ENCODE measurements around the gene PALLD.

PALLD gene

DNA sequence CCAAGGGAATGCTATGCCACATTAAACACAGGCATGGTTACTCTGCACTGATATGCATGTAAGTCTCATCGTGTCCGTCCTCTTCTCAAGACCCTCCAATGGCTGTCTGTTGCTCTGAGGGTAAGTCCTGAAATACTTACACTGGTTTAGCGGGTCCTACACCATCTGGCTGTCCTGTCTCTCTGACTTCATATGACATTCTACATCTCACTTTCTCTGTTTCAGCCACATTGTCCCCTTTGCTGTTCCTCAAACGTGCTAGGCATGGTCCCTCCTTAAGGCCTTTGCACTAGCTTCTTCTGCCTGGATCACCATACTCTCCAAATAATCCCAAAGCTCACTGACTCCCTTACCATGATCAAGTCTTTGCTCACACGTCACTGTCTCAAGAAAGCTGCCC, 131.4 kb downstream of the PALLD start:
- DNase-seq = no peak

- no peak for DNase-seq
These were observed 132.7 kb downstream of the PALLD start for GRCh38 chr4:168629566-168629965.

- DNase-seq = no peak
These were observed 133.8 kb downstream of the PALLD start for GRCh38 chr4:168630445-168631187.

DNA sequence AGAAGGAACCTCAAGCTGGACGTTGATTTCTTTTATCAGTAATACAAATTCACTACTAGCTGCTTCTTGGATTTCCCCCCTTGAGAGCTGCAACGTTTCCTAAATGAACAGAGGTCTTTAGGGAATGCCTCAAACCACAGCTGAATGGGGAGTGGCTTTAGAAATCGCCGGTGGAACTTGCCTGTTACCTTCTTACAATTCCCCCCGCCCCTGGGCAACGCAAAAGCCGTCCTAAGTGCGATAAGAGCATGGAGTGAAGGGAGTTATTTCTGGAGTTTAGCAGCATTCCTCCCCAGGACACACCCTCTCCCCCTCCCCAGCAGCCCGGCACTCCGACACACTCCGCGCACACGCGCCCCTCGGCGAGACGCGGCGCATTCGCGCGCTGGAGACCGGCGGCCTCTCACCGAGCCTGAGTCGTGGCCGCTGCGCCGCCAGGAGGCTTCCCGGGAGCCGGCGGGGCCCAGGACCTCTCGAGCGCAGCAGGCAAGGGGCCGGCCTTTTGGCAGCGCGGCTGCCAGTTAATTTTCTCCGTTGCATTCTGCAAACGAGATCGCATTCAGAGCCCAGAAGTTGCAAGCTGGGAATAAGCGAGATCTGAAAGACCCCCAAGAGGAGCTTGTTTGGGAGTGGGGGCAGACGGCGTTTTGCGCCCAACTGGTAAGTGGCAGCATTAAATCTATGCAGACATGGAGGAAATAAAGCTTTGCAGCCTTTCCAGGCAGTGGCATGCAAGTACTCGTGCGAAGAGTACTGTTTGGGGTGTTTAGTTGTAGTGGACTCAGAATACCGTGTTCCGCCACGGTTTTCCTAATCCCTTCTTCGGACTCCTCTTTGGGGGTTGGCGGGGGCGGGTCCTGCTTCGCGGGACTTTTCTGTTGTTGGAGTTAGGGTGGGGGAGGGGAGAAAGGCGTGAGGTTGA, 134.7 kb downstream of the PALLD start:
- DNase-seq = no peak

DNA sequence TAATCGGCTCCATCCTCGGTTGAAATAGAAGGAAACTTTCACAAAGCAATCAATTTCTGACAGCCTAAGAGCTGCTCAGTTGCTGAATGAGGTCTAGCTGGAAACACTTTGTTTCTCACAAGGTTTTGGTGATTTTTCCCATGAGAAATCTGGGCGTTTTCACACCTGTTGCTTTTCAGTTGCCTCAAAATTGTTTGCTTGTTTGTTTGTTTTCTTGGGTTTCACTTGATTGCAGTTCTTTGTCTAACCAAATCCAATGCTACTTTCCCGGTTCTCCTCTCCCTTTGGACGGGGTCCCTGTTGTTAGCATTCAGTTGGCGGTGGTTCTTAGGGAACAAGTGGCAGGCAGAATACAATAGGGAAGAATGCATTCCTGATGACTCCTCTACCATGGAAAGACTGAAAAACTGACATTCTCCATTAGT, 135.5 kb downstream of the PALLD start:
- DNase-seq = no peak

DNA sequence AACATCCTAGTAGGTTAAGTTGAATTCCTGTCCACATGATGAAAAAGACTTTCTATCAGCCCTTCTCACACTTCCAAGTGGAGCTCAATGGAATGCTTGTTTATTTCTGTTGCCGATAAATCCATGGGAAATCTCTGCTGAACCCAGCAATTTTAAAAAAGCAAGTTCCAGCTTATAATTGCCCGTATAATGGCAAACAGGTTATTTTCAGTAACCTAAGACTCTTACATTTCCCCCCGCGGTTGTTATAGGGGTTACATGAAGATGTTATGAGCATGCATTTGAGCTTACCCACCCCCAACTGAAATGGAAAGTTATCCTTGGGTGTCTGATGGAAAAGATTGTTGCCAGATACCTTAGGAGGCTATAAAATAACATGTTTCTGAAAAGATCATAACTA, 136.2 kb downstream of the PALLD start:
- DNase-seq = no peak

- DNase-seq = no peak
These were observed 136.6 kb downstream of the PALLD start for GRCh38 chr4:168633496-168633895.

GRCh38 chr4:168634276-168634802, 137.5 kb downstream of the PALLD start:
- DNase-seq = no peak

- no peak for DNase-seq
These were observed 139.2 kb downstream of the PALLD start for GRCh38 chr4:168636040-168636439.

GRCh38 chr4:168636506-168637196, 139.8 kb downstream of the PALLD start:
- no peak for DNase-seq

- no peak for DNase-seq
These were observed 141.3 kb downstream of the PALLD start for GRCh38 chr4:168637872-168638756.

- no peak for DNase-seq
These were observed 143.1 kb downstream of the PALLD start for GRCh38 chr4:168639914-168640313.

DNA sequence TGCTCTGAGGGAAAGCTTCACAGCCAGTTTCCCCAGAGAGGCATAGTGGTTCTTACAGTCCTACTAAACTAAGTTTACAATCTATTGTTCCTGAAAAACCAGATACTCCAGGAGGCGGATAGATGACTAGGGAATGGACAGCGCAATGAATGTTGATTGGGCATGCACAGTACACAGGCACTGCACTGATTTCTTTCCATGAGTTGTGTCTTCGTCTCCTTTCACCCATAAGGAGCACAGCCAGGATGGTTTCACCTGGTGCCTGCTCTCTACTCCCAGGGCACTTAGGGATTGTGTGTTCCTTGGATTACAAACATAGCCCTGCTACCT, 144.9 kb downstream of the PALLD start:
- DNase-seq = no peak

DNA sequence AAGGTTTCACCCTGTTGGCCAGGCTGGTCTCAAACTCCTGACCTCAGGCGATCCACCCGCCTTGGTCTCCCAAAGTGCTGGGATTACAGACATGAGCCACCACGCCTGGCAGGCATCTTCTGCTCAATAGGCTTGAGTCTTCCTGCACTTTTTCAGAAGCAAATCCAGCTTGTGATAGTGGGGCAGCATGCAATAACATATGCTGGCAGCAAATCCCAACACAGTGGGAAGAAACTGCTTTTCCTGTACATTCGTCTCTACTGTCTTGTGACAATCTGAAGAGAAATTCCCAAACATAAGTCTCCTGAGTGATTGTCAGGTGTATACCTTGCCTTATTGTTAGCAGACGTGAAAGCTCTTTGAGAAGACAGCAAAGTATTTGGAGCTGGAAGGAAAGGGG, 145.7 kb downstream of the PALLD start:
- no peak for DNase-seq

- no peak for DNase-seq
These were observed 146.4 kb downstream of the PALLD start for GRCh38 chr4:168643111-168643795.

DNA sequence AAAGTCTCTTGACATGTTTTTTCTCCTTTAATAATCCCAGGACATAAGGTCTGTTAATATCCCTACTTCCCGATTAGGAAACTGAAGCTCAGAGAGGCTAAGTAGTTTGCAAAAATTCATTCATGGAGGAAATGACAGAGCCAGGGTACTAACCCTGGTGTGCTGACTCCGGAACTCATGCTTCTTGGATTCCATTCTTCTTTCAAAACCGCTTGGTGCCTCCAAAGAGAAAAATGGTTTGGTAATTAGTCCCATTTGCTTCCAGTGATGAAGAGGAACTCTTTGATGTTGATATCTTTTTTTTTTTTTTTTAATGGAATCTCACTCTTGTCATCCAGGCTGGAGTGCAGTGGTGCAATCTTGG, 146.9 kb downstream of the PALLD start:
- DNase-seq = no peak

DNA sequence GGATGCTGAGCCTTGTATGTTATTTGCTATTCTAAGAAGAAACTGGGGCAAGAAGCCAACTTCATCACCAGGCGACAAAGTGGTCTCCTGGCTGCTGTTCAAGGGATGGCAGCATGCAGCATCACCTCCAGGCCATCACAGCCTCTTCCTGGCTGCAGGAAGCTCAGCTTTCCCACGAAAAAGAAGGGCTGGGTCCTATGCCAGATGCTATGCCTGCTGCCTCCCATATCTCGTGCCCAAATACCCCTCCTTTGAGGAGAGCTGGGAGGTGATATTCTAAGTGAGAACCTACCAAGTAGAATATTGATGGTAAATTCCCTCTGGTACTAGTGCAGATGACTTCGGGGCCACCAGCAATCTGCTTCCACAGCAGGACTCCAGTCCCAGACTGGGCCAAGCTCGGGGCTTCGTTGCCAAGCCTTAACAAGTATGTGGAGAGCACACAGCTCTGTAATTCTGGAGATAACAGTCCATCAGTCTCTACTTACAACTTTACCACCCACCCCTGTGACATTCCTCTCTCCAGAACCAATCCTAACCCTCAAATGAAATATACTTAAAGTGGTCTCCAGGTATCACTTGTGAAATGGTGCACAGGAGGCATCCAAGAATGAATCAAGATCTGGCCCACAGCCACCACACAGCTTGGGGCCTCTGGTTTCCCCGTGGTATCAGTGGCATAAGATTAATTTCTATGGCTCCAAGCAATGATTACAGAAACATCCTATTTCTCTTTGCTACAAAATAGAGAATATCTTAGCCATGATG, 149.3 kb downstream of the PALLD start:
- DNase-seq = no peak

DNA sequence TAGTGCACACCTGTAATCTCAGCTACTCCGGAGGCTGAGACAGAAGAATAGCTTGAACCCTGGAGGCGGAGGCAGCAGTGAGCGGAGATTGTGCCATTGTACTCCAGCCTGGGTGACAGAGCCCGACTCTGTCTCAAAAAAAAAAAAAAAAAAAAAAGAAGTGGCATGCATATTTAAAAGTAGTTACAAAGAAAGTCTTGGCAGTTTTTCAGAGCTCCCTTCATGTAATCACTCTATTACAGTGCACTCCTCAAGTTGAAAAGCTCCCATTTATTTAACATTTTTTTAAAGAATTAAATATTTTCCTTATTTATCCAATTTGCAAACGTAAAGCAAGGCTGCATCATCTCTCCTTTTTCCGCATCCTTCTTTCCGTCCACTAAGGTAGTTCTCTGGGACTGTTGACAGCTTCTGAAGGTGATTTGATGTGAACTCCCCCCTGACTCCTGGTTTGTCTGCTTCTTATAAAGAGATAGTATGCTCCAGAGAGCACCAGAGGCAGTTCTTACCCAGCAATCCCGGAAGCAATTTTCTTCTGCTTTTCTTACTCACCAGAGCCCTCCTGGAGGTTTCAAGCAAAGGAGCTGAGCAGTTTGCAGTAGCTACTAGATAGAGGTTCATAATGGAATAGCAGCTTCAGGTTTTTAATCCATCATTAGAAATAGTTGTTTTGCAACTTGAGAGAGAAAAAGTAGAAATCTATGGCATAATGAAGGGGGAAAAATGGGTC, 151.0 kb downstream of the PALLD start:
- no peak for DNase-seq

DNA sequence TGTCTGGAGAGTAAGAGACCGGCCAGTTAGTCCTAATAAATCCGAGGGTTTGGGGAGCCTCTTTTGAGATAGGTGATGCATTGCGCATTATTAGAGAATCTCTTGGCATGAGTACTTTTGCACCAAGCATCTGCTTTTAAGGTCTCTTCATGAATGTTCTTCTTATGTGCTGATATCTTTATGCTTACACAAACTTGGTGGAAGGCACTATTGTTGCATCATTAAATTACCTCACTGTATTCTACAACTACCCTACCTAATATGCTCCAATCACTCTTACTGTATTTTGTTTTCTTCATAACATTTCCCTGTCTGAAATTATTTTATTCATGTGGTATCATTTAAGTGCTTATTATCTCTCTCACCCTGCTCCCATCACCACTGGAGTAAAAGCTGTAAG, 151.6 kb downstream of the PALLD start:
- no peak for DNase-seq

- DNase-seq = no peak
These were observed 152.1 kb downstream of the PALLD start for GRCh38 chr4:168648929-168649328.

Measured in stimulated activated CD4-positive, alpha-beta T cell treated with anti-CD3 and anti-CD28 coated beads, Interleukin-12 subunit alpha, Interleukin-12 subunit beta, amount 100 ng/mL, for 4 hours (primary cell).